ENCODE results near the gene PAXIP1. TPM values are rescaled to one million over a fixed set of nuclear protein-coding genes. Genes with fewer than 3 reads are reported as not detected.

The PAXIP1 gene
- total RNA-seq, 1 experiment from 2014 or later, result 32.6 TPM

- peaks cover 3 to 11% (median 4%) of the 10 kb centered on the region in 3 experiments; a peak in 5 of 7 replicates for H3K36me3 Mint-ChIP-seq (ENCODE audit: insufficient read depth in 1 of 3, low read depth in 3 of 3)
- Histone ChIP-seq H3K23me2 (ENCODE audit: insufficient read length, low read depth, low read length, poor library complexity, severe bottlenecking) (peaks cover 9% of the 10 kb centered on the region), H3K4me1 (ENCODE audit: insufficient read depth, low read length) (peaks cover 4% of the 10 kb centered on the region), H4K5ac (ENCODE audit: insufficient read length, low read depth, low read length) (no peak overlapping the region), H3K18ac (ENCODE audit: insufficient read length, low read depth, low read length) (peak overlapping the region; percentile 78), H3K4ac (ENCODE audit: low read depth, low read length) (no peak overlapping the region; the same call in 1 of the 2 replicates), H3K27me3 (ENCODE audit: insufficient read depth, low read length) (no peaks in the 10 kb centered on the region), H3K9ac (ENCODE audit: extremely low read depth, insufficient read length, low read length) (peak overlapping the region; percentile 44), H2BK15ac (ENCODE audit: low read depth, low read length) (no peak overlapping the region), H2BK12ac (ENCODE audit: insufficient read length, low read depth, low read length) (no peak overlapping the region), H3T11ph (ENCODE audit: low read length) (no peak overlapping the region), H3K56ac (ENCODE audit: insufficient read length, low read depth, low read length) (no peak overlapping the region), H3K4me2 (ENCODE audit: insufficient read depth, insufficient read length, low read length) (peak overlapping the region; percentile 89), H2BK120ac (ENCODE audit: low read depth, low read length, poor library complexity, severe bottlenecking) (no peak overlapping the region), H3K27ac (ENCODE audit: insufficient read length, low read depth, low read length) (no peak overlapping the region), H4K91ac (ENCODE audit: insufficient read length, low read depth, low read length) (no peak overlapping the region), H2BK20ac (ENCODE audit: low read depth, low read length, poor library complexity, severe bottlenecking) (no peak overlapping the region), H2AFZ (ENCODE audit: low read length) (no peak overlapping the region), H2BK5ac (ENCODE audit: insufficient read length, low read length) (no peak overlapping the region), H3K79me1 (ENCODE audit: insufficient read depth, low read depth, low read length, poor library complexity, severe bottlenecking) (no peaks in the 10 kb centered on the region), H3K14ac (ENCODE audit: insufficient read depth, low read length) (peak overlapping the region; percentile 69), H3K23ac (ENCODE audit: insufficient read length, low read depth, low read length) (no peak overlapping the region), H2AK5ac (ENCODE audit: insufficient read length, low read length) (no peak overlapping the region), H3K79me2 (ENCODE audit: insufficient read depth, low read length) (peaks cover 21% of the 10 kb centered on the region; the same call in 1 of the 2 replicates), H4K20me1 (ENCODE audit: control insufficient read depth, insufficient read depth, insufficient read length) (no peaks in the 10 kb centered on the region), H3K9me3 (ENCODE audit: control insufficient read depth, low read depth, low read length) (no peaks in the 10 kb centered on the region), H4K8ac (replicated peaks; ENCODE audit: insufficient read length, low read depth, low read length) (no peak overlapping the region)
- peaks cover 10 to 15% of the 10 kb centered on the region in 2 experiments for H3K4me1 Mint-ChIP-seq
- TF ChIP-seq CTCF (conservative IDR thresholded peaks at IDR 0.05), result no peak
- no CpG with 5 or more reads among the region's 78 CpGs for WGBS (ENCODE audit: extremely low coverage, insufficient read length, low lambda C conversion rate)
- H3K4me3 Mint-ChIP-seq, result peak overlapping the region; percentile 91 to 97
- peak overlapping the region; percentile 76 to 96 (median 92); a peak in 6 of 7 replicates for H3K27ac Mint-ChIP-seq
- peak; percentile 77 for DNase-seq
- H3K27me3 Mint-ChIP-seq (ENCODE audit: low read depth), result no peaks in the 10 kb centered on the region
- no peaks in the 10 kb centered on the region; a peak in 1 of 5 replicates for H3K9me3 Mint-ChIP-seq
These were observed 671 bp upstream of the PAXIP1 start for GRCh38 chr7:155003376-155004214.
